K562 treated with DMSO at 1 percent for 12 hours (cell line): ENCODE measurements around the gene DDTL. TPM values are rescaled to one million over a fixed set of nuclear protein-coding genes. Genes with fewer than 3 reads are reported as not detected.

Experiments
- total RNA-seq: library from RNA; unstranded; fragments of 300-600 nt; gene quantifications from 2 replicates; pipeline ENCODE4 v1.2.3, GENCODE V29; 2022; ENCODE audit not compliant: insufficient read depth

DDTL gene
- 0.83 TPM in 1 of 2 replicates, not detected in the other for total RNA-seq

GRCh38 chr22:23966568-23966967, at the start of gene DDTL:
Gene DDTL (plus strand): TSS chr22:23966888. CDS start chr22:23966915, 27 bp downstream.

GRCh38 chr22:23961084-23961771, 5.5 kb upstream of the DDTL start, which contains the start of gene GSTT2B:
Gene GSTT2B (minus strand): TSS chr22:23961195. CDS start chr22:23961131, 64 bp downstream.

GRCh38 chr22:23974345-23974744, 7.7 kb downstream of the DDTL start, which contains the start of gene DDT:
Gene DDT (minus strand): TSS chr22:23974441. CDS start chr22:23974414, 27 bp downstream.

GRCh38 chr22:23979557-23980240, 13.0 kb downstream of the DDTL start, which contains the start of gene GSTT2:
Gene GSTT2 (plus strand): TSS chr22:23980134.

GRCh38 chr22:24005201-24005600, 38.5 kb downstream of the DDTL start, which contains the start of gene GSTT4:
Gene GSTT4 (minus strand): TSS chr22:24005453. CDS start chr22:24005356, 97 bp downstream.

Other genes starting within 250 kb of the DDTL start
- 0.59 and 1.9 TPM in 2 replicates for gene ZNF70, start 215.8 kb upstream of the DDTL start, total RNA-seq
- not detected in 2 replicates for gene VPREB3, start 212.5 kb upstream of the DDTL start, total RNA-seq
- gene C22orf15, start 203.9 kb upstream of the DDTL start, total RNA-seq, result not detected in 2 replicates
- gene CHCHD10, start 198.9 kb upstream of the DDTL start, total RNA-seq, result 110 and 118 TPM in 2 replicates
- gene MMP11, start 194.0 kb upstream of the DDTL start, total RNA-seq, result 0.96 and 2.1 TPM in 2 replicates
- gene SMARCB1, start 179.9 kb upstream of the DDTL start, total RNA-seq, result 92.3 and 98.6 TPM in 2 replicates
- gene DERL3, start 127.9 kb upstream of the DDTL start, total RNA-seq, result 2.2 and 4.6 TPM in 2 replicates
- gene SLC2A11, start 109.0 kb upstream of the DDTL start, total RNA-seq, result 2.6 and 4.8 TPM in 2 replicates
- gene MIF, start 72.5 kb upstream of the DDTL start, total RNA-seq, result 256 and 335 TPM in 2 replicates
- gene GSTT2B, start 5.7 kb upstream of the DDTL start, total RNA-seq, result not detected in 2 replicates
- gene DDT, start 7.6 kb downstream of the DDTL start, total RNA-seq, result 93.7 and 94.8 TPM in 2 replicates
- gene GSTT2, start 13.2 kb downstream of the DDTL start, total RNA-seq, result not detected in 2 replicates
- not detected in 2 replicates for gene GSTT4, start 38.6 kb downstream of the DDTL start, total RNA-seq
- 24.8 and 47.4 TPM in 2 replicates for gene CABIN1, start 44.4 kb downstream of the DDTL start, total RNA-seq
- 0.35 TPM in 1 of 2 replicates, not detected in the other for gene SUSD2, start 214.6 kb downstream of the DDTL start, total RNA-seq